Kidney epithelial cell (primary cell): ENCODE results near the gene GRM5. TPM values are rescaled to one million over a fixed set of nuclear protein-coding genes. Genes with fewer than 3 reads are reported as not detected.

Experiments
- DNase-seq: peaks from one replicate; pipeline ENCODE4 v3.0.0-alpha.2; 2010; ENCODE audit warnings: low read depth
- H3K27me3 ChIP-seq: 2 replicates; pipeline ENCODE4 v1.6.0; 2011; ENCODE audit warnings: low read length; ENCODE audit not compliant: control insufficient read depth, insufficient read depth
- H3K36me3 ChIP-seq: 2 replicates; pipeline ENCODE4 v1.5.1; 2011; ENCODE audit warnings: low read length; ENCODE audit not compliant: control insufficient read depth, insufficient read depth
- H3K4me3 ChIP-seq: 2 replicates; pipeline ENCODE4 v1.5.1; 2011; ENCODE audit warnings: low read depth, mild to moderate bottlenecking, control low read depth, low read length
- CTCF ChIP-seq: IDR thresholded peaks from 2 replicates; pipeline ENCODE4 v1.5.1; 2011; ENCODE audit warnings: mild to moderate bottlenecking, moderate library complexity, low read length, control low read depth, inconsistent platforms; ENCODE audit not compliant: insufficient read depth, poor library complexity, severe bottlenecking
- total RNA-seq: library from RNA; depleted of rRNA; stranded (reverse); fragments of >200 nt; gene quantifications from 2 replicates; pipeline ENCODE4 v1.2.3, GENCODE V29; 2015

GRM5 gene
- total RNA-seq, 1 donor from 2014 or later = 0.17 TPM

GRCh38 chr11:88494848-88495247 is 570.9 kb downstream of the GRM5 start:
- Histone ChIP-seq H3K36me3 (no peaks in the 10 kb centered on the region), H3K27me3 (no peaks in the 10 kb centered on the region), H3K4me3 (no peak overlapping the region)
- no peak for TF ChIP-seq CTCF
- no peak for DNase-seq

GRCh38 chr11:88491674-88492073 is 574.1 kb downstream of the GRM5 start:
- H3K36me3 ChIP-seq = no peaks in the 10 kb centered on the region
- no peak overlapping the region for H3K4me3 ChIP-seq
- no peaks in the 10 kb centered on the region for H3K27me3 ChIP-seq
- DNase-seq = no peak
- no peak for TF ChIP-seq CTCF

GRCh38 chr11:88489030-88489429 is 576.8 kb downstream of the GRM5 start:
- no peak for DNase-seq

GRCh38 chr11:88487646-88488045 is 578.1 kb downstream of the GRM5 start:
- Histone ChIP-seq H3K36me3 (no peaks in the 10 kb centered on the region), H3K27me3 (no peaks in the 10 kb centered on the region)
- TF ChIP-seq CTCF = no peak

More at GRCh38 chr11:88489030-88489429, 576.8 kb downstream of the GRM5 start:
- TF ChIP-seq CTCF = no peak
- Histone ChIP-seq H3K4me3 (no peak overlapping the region), H3K27me3 (no peaks in the 10 kb centered on the region), H3K36me3 (no peaks in the 10 kb centered on the region)

GRCh38 chr11:88484873-88485621 is 580.7 kb downstream of the GRM5 start:
- H3K36me3 ChIP-seq = no peaks in the 10 kb centered on the region
- TF ChIP-seq CTCF = peak; percentile 55
- no peaks in the 10 kb centered on the region for H3K27me3 ChIP-seq
- H3K4me3 ChIP-seq = no peak overlapping the region
- no peak for DNase-seq

More at GRCh38 chr11:88487646-88488045, 578.1 kb downstream of the GRM5 start:
- DNase-seq = no peak
- no peak overlapping the region for H3K4me3 ChIP-seq

- Histone ChIP-seq H3K36me3 (no peaks in the 10 kb centered on the region), H3K4me3 (no peak overlapping the region), H3K27me3 (no peaks in the 10 kb centered on the region)
- TF ChIP-seq CTCF = no peak
- no peak for DNase-seq
Observed at GRCh38 chr11:88482871-88483301, 582.9 kb downstream of the GRM5 start.
